GM19395 (cell line): Measurements from ENCODE around the gene TUFT1.
"Not testable (repeated sequence)": the region's sequence is repeated elsewhere in the genome, so short reads cannot be mapped to it uniquely, and the experiment has no call there.

Source experiments
- ATAC-seq: cut with Tn5 transposase; IDR thresholded peaks from one replicate; pipeline ENCODE4 v1.9.1; 2021; ENCODE audit warnings: mild to moderate bottlenecking, moderate library complexity; ENCODE audit not compliant: unreplicated experiment

TUFT1 gene

DNA sequence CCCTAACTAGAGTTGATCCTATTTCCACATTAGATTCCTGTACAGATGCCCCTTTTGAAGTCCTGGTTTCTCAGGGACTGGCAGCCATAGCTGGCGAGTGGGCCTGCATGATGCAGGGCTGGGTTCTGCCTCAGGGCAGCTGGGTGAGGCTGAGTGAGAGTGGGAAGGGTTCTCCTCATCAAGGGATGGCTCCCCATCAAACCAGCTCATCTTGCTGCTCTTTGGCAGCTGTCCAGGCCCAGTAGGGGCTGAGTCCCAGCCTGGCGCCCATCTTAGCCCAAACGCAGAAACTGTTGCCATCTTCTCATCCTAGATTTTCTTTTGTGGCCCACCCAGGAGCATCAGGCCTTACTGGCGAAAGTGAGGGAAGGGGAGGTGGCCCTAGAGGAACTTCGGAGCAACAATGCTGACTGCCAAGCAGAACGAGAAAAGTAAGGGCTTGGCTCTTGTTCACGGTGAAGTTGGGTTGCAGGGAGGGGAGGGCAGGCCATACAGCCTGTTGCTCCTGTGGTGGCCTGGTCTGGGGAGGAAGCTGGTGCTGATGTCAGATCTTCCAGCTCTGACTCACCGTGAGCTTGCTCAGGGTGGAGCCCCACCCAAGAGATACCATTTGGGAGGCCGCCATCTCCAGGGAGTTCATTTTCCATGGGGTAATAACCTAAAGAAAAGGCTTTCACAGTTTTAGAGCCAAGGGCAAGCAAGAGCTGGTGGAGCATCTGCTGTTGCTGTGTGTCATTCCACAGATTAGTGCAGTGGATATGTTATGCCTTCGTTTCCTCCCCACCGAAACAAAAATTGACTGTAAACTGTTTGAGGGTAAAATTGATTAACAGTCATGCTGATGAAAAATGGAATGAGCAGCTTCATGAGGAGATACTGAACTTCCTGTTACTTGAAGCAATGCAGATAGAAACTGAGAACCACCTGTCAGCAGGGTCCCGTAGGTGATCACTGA is 34.7 kb downstream of the TUFT1 start:
- no peak for ATAC-seq

DNA sequence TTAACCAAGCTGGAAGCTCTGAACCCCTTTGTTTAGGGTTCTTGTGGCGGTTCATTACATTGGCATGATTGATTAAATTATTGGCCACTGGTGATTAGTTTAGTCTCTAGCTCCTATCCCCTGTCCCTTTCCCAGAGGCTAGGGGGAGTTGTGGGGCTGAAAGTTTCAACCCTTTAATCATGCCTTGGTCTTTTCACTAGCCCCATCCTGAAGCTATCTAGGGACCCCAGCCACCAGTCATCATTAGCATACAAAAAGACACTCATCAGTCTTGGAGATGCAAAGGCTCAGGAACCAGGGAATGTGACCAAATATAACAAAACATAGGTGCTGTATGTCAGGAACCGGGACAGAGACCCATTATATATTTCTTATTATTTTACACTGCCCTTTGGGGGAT is 37.1 kb downstream of the TUFT1 start:
- no peak for ATAC-seq

GRCh38 chr1:151578941-151579340 is 38.8 kb downstream of the TUFT1 start:
- no peak for ATAC-seq

GRCh38 chr1:151579436-151580225 is 39.5 kb downstream of the TUFT1 start:
- ATAC-seq: no peak

DNA sequence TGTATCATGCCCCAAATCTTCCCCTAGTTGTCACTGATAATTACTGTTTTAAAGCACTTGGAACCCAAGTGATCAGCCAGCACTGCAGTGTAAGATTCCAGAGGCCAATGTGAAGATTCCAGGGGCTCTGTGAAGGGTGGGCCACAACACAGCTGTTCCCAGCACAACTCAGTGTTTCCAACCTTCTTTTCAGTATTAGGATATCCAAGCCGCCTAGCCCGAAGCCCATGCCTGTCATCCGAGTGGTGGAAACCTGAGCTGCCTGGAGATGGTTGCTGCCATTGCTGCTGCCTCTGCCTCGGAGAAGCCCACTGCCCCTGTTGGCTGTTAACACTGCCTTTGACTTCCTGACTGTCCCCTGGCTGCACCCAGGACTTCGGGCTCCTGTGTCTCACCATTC is 41.3 kb downstream of the TUFT1 start:
- ATAC-seq: no peak

DNA sequence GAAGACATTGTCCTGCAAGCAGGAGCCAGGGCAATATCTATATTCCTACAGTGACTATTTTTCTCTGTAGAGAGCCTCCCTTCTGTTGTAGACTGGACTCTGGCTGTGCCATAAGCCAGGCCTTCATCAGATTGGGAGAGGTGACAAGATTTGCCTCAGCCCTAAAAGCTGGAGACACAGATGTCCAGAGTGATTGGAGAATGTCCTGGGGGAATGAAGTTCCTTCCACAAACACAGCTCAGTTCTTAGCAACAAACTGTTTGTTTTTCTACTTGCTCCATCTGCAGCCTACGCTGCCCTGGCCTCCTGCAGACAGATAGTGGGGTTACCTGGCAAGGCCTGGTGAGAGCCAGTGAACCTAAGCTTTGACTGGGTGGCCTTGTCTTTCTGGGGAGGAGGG is 41.8 kb downstream of the TUFT1 start:
- ATAC-seq: no peak

GRCh38 chr1:151583796-151584195 is 43.7 kb downstream of the TUFT1 start:
- no peak for ATAC-seq

DNA sequence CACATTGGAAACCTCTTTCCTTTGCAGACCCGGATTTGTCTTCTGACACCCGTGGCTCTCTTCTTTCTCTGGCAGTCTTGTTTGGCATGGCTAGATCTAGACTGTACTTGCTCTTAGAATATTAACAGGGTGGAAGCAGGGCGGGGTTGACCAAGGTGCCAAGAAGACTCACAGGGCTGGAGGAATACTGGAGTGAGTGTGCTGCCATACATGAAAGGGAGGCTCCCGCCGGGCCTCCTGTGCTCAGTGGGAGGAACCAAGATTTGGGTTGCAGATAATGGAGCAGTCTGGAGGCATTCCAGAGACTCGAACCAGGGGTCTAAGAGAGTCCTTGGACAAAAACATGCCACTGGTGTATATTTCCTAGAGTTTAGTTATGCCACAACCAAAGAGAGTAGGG is 44.2 kb downstream of the TUFT1 start:
- ATAC-seq: no peak

DNA sequence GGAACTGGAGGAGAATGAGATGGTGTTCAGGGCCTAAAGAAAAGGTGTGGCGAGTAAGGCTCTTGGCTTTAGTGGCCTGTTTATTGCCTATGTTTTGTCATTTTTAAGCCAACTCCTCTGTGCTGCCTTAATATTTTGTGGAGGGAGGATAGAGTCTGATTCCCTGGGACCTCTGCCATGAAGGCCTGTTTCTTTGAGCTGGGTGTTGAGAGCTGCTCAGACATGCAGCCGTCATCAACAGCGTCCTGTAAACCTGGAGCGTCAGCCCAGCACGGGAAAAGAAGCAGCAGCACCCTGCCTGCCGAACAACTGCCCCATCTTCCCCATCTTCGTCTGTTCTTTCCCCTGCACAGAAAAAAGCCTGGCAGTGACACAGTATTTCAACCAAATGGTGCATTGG is 44.7 kb downstream of the TUFT1 start:
- ATAC-seq: no peak

GRCh38 chr1:151585622-151586021 is 45.5 kb downstream of the TUFT1 start:
- no peak for ATAC-seq

GRCh38 chr1:151590961-151591360 is 50.9 kb downstream of the TUFT1 start:
- no peak for ATAC-seq

DNA sequence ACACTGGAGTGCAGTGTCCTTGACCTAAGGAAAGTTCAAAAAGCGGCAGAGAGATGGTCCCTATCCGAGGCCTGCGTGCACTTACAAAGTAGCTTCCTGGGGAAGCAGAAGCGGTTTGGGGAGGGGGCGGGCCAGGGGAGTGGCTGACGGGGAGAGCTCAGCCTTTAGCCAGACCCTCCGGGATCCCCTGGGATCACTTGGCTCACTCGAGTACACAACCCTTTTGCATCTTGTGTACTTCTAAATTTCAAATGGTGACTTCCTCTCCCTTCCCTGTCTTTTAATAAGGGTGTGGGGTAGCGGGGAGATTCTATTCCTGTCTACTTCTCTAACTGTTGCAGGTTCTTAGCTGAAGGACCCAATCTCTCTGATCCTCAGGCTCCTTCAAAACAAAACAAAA is 53.6 kb downstream of the TUFT1 start:
- no peak for ATAC-seq

- no peak for ATAC-seq
These were observed 54.1 kb downstream of the TUFT1 start for GRCh38 chr1:151594143-151594625.

GRCh38 chr1:151596166-151596953 is 56.3 kb downstream of the TUFT1 start:
- ATAC-seq: no peak

DNA sequence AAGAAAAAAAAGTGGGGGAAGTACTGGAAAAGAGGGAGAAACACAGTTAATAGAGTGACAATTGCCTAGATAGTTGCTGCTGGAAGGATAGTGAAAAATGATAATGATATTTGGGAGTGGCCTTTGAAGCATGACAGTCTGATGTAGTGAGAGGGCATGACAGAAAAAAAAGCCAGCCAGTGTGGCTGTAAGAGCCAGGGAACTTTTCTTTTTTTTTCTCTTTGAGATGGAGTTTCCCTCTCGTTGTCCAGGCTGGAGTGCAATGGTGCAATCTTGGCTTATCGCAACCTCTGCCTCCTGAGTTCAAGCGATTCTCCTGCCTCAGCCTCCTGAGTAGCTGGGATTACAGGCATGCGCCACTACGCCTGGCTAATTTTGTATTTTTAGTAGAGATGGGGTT is 62.4 kb downstream of the TUFT1 start:
- not testable (repeated sequence) for ATAC-seq

DNA sequence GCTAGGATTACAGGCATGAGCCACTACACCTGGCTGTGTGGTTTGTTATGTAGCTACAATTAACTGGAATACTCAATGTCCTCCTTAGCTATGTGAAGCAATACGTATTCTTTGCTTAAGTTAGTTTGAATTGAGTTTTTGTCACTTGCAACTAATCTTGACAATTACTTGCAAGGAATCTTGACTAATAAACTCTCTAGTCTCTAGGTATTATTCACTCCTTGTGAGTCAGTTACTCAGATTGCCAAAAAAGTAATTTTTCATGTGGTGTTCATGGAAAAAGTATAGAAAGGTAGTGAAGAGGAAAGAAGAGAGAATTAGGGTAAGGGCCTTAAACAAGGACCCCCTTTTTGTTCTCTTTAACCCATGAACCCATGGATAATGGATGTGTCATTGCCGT is 64.2 kb downstream of the TUFT1 start:
- ATAC-seq: no peak

DNA sequence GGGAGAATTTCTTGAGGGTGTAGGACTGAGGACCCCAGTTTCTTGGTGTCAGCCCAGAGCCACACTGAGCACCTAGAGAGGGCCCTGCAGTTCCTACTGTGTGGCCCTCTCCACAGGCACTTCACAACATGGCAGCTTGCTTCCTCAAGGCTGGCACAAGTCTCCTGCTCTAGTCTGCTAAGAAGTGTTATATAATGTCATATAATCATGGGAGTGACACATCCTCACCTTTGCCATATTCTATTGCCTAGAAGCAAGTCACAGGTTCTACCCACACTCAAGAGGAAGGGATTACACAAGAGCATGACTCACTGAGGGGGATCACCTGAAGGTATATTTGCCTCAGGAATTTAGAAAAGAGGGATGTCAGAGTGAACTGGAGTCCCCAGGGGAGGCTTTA is 66.3 kb downstream of the TUFT1 start:
- ATAC-seq: no peak

DNA sequence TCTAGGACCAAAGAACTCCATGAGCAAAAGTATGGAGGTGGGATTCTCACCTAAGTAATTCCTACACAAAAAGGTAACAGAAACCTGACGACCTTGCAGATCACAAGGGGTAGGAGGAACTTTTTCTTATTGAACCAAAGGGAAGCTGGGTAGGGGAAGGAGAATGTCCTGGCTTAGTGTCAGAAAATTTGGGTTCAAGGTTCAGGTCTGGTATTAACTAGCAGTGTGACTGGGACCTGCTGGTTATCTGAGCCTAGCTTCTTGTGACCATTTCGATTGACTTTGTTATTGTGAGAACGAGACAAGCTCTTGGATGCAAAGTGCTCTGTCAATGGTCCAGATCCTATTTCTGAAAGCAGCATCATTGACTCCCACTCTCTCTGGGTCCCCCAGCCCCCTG is 66.7 kb downstream of the TUFT1 start:
- ATAC-seq: no peak

DNA sequence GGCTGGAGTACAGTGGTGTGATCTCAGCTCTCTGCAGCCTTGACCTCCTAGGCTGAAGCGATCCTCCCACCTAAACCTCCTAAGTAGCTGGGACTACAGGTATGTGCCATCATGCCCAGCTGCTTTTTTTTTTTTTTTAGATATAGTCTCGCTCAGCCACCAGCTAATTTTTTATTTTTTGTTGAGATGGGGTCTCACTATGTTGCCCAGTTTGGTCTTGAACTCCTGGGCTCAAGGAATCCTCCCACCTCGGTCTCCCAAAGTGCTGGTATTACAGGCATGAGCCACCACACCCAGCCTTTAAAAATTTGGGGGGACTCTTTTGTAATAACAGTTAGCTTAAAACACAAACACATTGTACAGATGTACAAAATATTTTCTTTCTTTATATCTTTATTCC is 70.0 kb downstream of the TUFT1 start:
- ATAC-seq: no peak

DNA sequence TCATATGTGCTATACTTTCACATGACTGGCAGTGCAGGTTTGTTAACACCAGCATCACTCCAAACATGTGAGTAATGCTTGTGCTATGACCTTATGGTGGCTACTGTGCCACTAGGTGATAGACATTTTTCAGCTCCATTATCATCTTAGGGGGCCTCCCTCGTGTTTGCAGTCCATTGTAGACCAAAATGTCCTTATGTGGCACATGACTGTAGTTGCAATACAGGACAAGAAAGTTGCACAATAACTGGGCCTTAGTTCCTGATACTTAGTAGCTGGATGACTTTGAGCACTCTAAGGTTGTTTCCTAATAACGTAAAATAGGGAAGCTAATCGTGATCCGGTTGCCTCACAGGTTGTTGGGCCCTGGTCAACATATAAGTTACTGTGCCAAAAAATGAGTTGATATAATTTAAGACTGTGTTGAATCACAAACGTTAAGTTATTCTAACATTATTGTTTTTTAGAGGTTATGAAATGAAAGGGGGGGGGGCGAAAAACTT is 71.2 kb downstream of the TUFT1 start:
- ATAC-seq: no peak
